ENCODE results near the gene SPATA9.

- TF ChIP-seq CTCF (IDR thresholded peaks at IDR 0.05) (no peak), POLR2A (IDR thresholded peaks at IDR 0.05) (no peak)
Measured at GRCh38 chr5:95620030-95620869, 62.5 kb downstream of the SPATA9 start, which contains the start of gene GPR150.
